GM18858 (cell line): ENCODE results near the gene SIM1.

Experiments
- ATAC-seq: cut with Tn5 transposase; IDR thresholded peaks from one replicate; pipeline ENCODE4 v1.9.1; 2021; ENCODE audit not compliant: unreplicated experiment

The SIM1 gene

DNA sequence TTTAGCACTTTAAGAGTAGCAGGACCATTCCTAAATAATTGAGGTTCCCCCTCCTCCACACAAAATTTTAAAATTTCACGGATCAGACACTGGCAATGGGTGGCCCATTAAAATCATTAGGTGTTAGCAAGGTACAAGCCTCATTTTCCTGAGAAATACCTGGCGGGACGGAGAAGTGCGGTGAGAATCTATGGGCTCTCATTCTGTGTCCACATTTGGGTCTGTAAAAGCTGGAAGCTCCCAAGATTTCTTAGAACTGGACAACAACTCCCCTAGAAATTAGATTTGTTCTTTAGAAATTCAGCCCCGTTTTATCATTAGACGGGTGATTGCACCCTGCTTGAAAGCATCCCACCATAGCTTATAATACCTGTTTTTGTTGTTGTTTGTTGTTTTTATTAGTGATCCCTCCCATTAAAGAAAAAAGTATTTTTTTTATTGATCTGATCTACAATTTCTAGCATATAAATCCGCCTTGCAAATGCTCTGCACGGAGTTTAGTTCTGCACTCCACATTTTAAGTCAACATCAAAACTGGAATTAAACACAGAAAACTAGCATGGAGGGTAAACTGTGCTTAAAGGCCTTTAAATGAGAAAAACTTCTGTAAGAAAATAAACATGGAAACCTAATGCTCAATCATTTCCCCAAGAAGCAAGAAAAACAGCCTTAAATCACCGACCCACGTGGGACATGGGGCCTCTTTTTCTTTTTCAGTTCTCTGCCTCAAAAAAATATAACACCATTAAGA, 5.7 kb downstream of the SIM1 start:
- no peak for ATAC-seq

GRCh38 chr6:100457311-100457990, 7.3 kb downstream of the SIM1 start:
- no peak for ATAC-seq

DNA sequence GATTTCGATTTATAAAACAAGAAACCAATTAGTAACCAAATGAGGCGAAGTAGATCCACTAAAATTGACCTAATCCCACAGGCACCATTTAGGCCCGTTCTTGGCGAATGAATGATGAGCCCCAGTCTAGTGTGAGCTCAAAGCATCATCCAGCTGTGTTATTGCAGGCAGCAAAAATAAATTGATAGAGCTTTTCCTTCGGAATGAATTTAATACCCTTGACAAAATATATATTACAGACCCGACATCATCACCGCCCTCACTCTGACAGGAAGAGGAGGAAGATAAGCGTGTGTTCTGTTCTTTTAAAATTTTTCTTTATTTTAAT, 7.8 kb downstream of the SIM1 start:
- no peak for ATAC-seq

- ATAC-seq: no peak
Observed at GRCh38 chr6:100456141-100456907, 8.4 kb downstream of the SIM1 start.

GRCh38 chr6:100455230-100456124, 9.2 kb downstream of the SIM1 start:
- ATAC-seq: no peak

DNA sequence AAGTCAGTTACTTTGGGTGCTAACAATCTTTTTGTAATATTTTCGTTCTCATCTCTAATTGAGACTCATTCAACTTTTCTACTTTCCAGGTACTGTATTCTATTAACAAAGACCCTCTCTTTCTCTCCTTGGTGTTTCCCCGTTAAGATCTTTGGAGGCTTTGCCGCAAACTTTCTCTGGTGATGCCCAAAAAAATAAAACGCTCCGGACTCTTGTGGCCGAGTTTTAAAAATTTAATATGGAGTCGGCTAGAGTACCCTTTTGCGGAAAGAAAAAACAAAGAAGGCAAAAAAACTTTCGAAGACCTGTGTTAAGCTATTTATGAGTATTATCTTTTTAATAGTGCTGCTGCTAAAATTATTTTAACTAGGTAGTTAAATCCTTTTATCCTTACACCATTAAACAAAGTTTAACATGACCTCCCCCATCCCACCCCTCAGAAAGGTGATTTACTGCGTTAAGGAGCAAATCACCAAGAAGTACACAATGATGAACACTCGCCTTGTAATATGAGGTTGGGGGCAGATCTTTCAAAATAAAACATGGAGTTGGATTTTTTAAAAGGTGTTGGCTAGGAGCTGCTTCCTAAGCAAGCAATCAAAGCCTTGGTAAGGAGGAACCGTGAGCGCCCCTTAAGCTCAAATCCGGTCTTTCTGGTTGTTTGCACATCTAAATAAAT, 10.0 kb downstream of the SIM1 start:
- no peak for ATAC-seq

GRCh38 chr6:100453701-100454521, 10.8 kb downstream of the SIM1 start:
- no peak for ATAC-seq

DNA sequence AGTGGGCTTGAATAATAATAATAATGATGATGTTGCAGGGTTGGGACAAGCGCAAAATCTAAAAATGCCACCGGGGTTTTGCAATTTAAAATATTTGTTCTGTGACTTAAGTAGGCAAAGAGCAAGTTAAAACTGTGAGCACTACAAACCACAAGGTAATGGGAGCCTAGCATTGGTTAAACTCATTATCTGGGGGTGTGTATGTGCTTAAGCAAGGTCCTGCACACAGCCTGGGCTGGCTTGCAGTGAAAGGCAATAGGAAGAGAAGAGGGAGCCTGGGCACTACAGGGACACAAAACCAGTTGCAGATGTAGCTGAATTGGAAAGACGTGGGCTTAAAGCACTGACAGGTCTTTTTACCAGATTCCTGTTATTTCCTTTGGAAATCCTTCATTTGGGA, 11.7 kb downstream of the SIM1 start:
- no peak for ATAC-seq

DNA sequence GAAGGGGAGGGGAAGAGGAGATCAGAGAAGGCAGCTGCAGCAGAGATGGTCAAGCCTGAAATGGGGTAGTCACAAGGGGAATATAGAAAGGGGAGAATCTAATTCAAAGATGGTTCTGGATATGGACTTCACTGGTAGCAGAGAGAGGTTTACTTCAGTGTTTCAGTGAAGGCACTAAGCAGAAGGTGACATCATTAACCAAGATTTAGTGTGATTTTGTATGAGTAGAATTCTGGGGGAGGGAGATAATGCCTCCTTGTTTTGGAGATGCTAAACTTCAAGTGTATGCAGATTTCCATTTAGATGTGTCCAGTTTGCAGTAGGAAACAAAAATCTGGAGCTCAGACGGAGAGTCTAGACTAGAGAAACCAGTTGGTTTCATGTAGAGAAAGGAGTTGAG, 13.1 kb downstream of the SIM1 start:
- ATAC-seq: no peak

DNA sequence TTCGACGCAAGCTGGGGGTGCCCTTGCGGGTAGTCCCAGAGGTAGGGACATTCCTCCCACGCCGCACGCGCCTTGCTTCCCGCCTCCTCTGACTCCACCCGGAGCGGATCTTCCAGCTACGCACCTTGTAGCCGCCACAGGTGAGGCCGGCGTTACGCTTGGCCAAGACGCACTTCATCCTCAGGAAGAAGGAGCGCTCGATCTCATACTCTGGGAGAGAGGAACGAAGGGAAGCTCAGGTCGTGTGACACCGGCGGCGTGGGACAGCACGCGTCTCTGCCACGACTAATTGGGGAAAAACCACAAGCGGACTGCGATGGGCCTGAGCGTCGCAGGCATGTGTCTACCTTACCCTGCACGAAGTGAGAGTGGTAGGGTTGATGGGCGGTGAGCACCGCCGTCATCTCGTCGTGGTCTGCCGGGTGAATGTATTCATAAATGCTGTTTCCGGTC, 15.5 kb downstream of the SIM1 start:
- no peak for ATAC-seq

- no peak for ATAC-seq
Observed at GRCh38 chr6:100447900-100448748, 16.6 kb downstream of the SIM1 start.

DNA sequence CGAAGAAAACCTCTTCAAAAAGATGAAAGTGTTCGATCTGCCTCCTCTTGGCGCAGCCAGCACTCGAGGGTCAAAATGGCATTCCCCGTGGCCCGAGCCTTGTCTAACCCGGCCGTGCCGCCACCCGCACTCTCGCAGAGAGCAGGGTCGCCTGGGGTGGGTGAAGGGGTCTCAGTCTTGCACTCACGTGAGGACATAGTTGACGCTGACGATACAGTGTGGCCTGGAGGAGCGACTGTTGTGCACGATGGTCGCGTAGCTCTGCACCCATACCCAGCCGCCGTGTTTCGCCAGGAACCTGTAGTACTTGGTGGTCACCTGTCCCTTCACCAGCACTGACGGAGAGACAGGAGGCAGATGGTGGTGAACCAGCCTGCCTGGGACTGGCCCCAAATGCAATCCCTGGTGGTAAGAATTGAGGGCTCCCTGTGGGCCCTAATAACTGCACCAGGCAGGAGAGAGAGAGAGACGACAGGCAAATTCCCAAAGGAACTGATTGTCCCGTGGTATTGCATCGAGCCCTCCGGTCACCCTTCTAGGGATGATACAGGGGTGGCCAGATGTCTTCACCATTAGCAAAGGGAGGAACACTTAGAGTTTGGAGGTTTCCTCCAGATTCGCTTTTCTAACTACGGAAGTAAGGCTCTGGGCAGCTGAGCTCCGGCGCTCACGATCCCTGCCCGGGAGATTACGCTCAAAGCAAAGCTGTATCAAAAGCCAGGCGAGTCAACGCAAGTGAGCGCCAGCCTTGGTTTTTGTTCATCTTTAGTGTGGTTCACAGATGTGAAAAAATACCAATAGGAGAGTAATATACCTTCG, 17.4 kb downstream of the SIM1 start:
- ATAC-seq: no peak

GRCh38 chr6:100446115-100447080, 18.3 kb downstream of the SIM1 start:
- ATAC-seq: no peak

- no peak for ATAC-seq
Observed at GRCh38 chr6:100445512-100445911, 19.2 kb downstream of the SIM1 start.

GRCh38 chr6:100440935-100441334, 23.8 kb downstream of the SIM1 start:
- ATAC-seq: no peak

GRCh38 chr6:100435299-100435698, 29.4 kb downstream of the SIM1 start:
- no peak for ATAC-seq
